ACC112 (cell line): ENCODE data around the gene ATP8B4.

Source experiments
- H2AFZ ChIP-seq: fragments of 200-600 bp; sonication (generic); one replicate; pipeline ENCODE4 v1.6.0; 2017; ENCODE audit warnings: antibody characterized with exemption, low read length; ENCODE audit not compliant: unreplicated experiment
- H3K27ac ChIP-seq: fragments of 200-600 bp; sonication (generic); 2 replicates; pipeline ENCODE4 v1.5.1; 2014; ENCODE audit warnings: low read depth, mild to moderate bottlenecking, antibody characterized with exemption, low read length, moderate library complexity
- H3K27me3 ChIP-seq: fragments of 200-600 bp; sonication (generic); 2 replicates; pipeline ENCODE4 v1.6.1; 2014; ENCODE audit warnings: mild to moderate bottlenecking, antibody characterized with exemption, low read length, moderate library complexity, mixed read lengths; ENCODE audit not compliant: insufficient read depth
- H3K36me3 ChIP-seq: fragments of 200-600 bp; sonication (generic); 2 replicates; pipeline ENCODE4 v1.6.1; 2016; ENCODE audit warnings: mild to moderate bottlenecking, antibody characterized with exemption, low read length, moderate library complexity, mixed read lengths; ENCODE audit not compliant: insufficient read depth
- H3K4me1 ChIP-seq: fragments of 200-600 bp; sonication (generic); one replicate; pipeline ENCODE4 v1.6.1; 2016; ENCODE audit warnings: low read length, mixed read lengths; ENCODE audit not compliant: insufficient read depth, unreplicated experiment, control insufficient read depth
- H3K4me3 ChIP-seq: fragments of 200-600 bp; sonication (generic); 2 replicates; pipeline ENCODE4 v1.5.1; 2014; ENCODE audit warnings: mild to moderate bottlenecking, low read depth, low read length
- H3K79me2 ChIP-seq: fragments of 200-600 bp; sonication (generic); one replicate; pipeline ENCODE4 v1.6.0; 2016; ENCODE audit warnings: low read length; ENCODE audit not compliant: control insufficient read depth, unreplicated experiment, insufficient read depth

ATP8B4 gene

DNA sequence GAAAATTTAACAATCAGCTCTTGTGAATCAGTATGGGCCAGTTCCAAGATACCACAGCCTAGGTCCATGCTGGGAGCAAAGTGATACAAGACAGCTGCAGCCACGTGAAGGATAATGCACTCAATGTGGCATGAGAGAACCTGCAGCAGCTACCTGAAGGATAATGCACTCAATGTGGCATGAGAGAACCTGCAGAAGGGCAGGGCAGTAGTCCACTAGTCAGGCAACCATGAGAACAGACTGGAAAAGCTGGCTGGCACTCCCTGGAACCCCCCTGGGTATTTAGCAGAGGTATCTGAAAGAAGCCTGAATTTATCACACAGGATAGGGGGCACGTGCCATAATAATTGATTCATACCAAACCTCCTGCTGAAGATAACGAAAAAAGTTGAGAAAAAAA is 237.6 kb downstream of the ATP8B4 start:
- no peaks in the 10 kb centered on the region for H3K36me3 ChIP-seq

GRCh38 chr15:49877873-49878521 is 241.0 kb downstream of the ATP8B4 start:
- Histone ChIP-seq H3K79me2 (no peaks in the 10 kb centered on the region), H3K4me3 (no peak overlapping the region), H2AFZ (peak overlapping the region; percentile 51), H3K4me1 (peaks cover 4% of the 10 kb centered on the region), H3K36me3 (no peaks in the 10 kb centered on the region), H3K27me3 (no peaks in the 10 kb centered on the region), H3K27ac (peak overlapping the region; percentile 16; the same call in 1 of the 2 replicates)

More for the DNA sequence above, 237.6 kb downstream of the ATP8B4 start:
- Histone ChIP-seq H3K27ac (no peak overlapping the region), H2AFZ (no peak overlapping the region), H3K79me2 (no peaks in the 10 kb centered on the region), H3K4me1 (peaks cover 4% of the 10 kb centered on the region), H3K4me3 (no peak overlapping the region), H3K27me3 (no peaks in the 10 kb centered on the region)

GRCh38 chr15:49877117-49877872 is 241.7 kb downstream of the ATP8B4 start:
- Histone ChIP-seq H3K27ac (no peak overlapping the region), H3K27me3 (no peaks in the 10 kb centered on the region), H3K79me2 (no peaks in the 10 kb centered on the region), H2AFZ (no peak overlapping the region), H3K4me3 (no peak overlapping the region), H3K36me3 (no peaks in the 10 kb centered on the region), H3K4me1 (peaks cover 4% of the 10 kb centered on the region)

GRCh38 chr15:49876401-49877038 is 242.5 kb downstream of the ATP8B4 start:
- Histone ChIP-seq H3K79me2 (no peaks in the 10 kb centered on the region), H3K27ac (no peak overlapping the region), H3K4me3 (no peak overlapping the region), H3K27me3 (no peaks in the 10 kb centered on the region), H3K36me3 (no peaks in the 10 kb centered on the region), H2AFZ (no peak overlapping the region), H3K4me1 (peaks cover 4% of the 10 kb centered on the region)

DNA sequence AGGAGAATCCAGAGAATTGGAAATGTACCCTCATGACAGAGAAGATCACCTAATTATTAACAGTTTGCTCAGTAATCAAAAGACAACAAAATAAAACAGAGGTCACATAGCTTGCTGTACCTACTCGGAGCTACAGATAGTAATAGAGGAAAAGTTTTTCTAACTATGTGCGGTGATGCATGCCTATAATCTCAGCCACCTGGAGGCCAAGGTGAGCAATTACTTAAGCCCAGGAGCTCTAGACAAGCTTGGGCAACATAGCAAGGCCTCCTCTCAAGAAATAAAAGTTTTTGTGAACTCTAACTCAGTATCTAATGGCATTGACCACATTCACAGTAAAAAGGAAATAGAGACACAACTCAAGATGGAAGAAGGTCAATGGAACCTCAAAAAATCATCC is 243.6 kb downstream of the ATP8B4 start:
- Histone ChIP-seq H3K4me1 (peaks cover 4% of the 10 kb centered on the region), H3K27me3 (no peaks in the 10 kb centered on the region), H3K27ac (no peak overlapping the region)

GRCh38 chr15:49870472-49870871 is 248.6 kb downstream of the ATP8B4 start:
- Histone ChIP-seq H3K4me1 (no peaks in the 10 kb centered on the region), H3K27me3 (no peaks in the 10 kb centered on the region), H3K79me2 (no peaks in the 10 kb centered on the region), H3K27ac (no peak overlapping the region), H3K4me3 (no peak overlapping the region), H2AFZ (no peak overlapping the region), H3K36me3 (peaks cover 10% of the 10 kb centered on the region; the same call in 1 of the 2 replicates)

More for the DNA sequence above, 243.6 kb downstream of the ATP8B4 start:
- no peak overlapping the region for H3K4me3 ChIP-seq
- no peak overlapping the region for H2AFZ ChIP-seq
- no peaks in the 10 kb centered on the region for H3K79me2 ChIP-seq
- H3K36me3 ChIP-seq: no peaks in the 10 kb centered on the region

GRCh38 chr15:49868348-49868747 is 250.7 kb downstream of the ATP8B4 start:
- Histone ChIP-seq H3K36me3 (peaks cover 10% of the 10 kb centered on the region; the same call in 1 of the 2 replicates), H3K4me1 (peaks cover 11% of the 10 kb centered on the region), H3K27me3 (no peaks in the 10 kb centered on the region), H3K79me2 (no peaks in the 10 kb centered on the region), H3K4me3 (no peak overlapping the region), H2AFZ (no peak overlapping the region), H3K27ac (no peak overlapping the region)

GRCh38 chr15:49865925-49866757 is 252.9 kb downstream of the ATP8B4 start:
- no peak overlapping the region for H3K4me3 ChIP-seq
- H3K79me2 ChIP-seq: no peaks in the 10 kb centered on the region
- H2AFZ ChIP-seq: no peak overlapping the region
- no peaks in the 10 kb centered on the region for H3K27me3 ChIP-seq
- H3K4me1 ChIP-seq: peaks cover 16% of the 10 kb centered on the region
- peaks cover 10% of the 10 kb centered on the region; the same call in 1 of the 2 replicates for H3K36me3 ChIP-seq
- H3K27ac ChIP-seq: no peak overlapping the region

- H3K27me3 ChIP-seq: no peaks in the 10 kb centered on the region
- H3K4me3 ChIP-seq: no peak overlapping the region
- H3K79me2 ChIP-seq: no peaks in the 10 kb centered on the region
- H3K36me3 ChIP-seq: peaks cover 10% of the 10 kb centered on the region; the same call in 1 of the 2 replicates
- peaks cover 25% of the 10 kb centered on the region for H3K4me1 ChIP-seq
- H2AFZ ChIP-seq: no peak overlapping the region
- H3K27ac ChIP-seq: peak overlapping the region; percentile 82
Observed at GRCh38 chr15:49864251-49864650, 254.8 kb downstream of the ATP8B4 start.
